WTC11 (cell line): ENCODE data around the gene CRLF1. TPM values are rescaled to one million over a fixed set of nuclear protein-coding genes. Genes with fewer than 3 reads are reported as not detected.

Experiments used
- ATAC-seq: fragments of 200-7000 bp; cut with Tn5 transposase; 2 replicates; pipeline ENCODE4 v1.10.0; 2021; ENCODE audit warnings: mild to moderate bottlenecking, moderate library complexity
- CTCF ChIA-PET: fragments of 300-600 bp; sonication (Branson Sonifier 250); formaldehyde crosslinking; loops from one replicate; lab custom pipeline; 2021; ENCODE audit warnings: antibody characterized with exemption; lab: Charles Lee
- POLR2A ChIA-PET: fragments of 350-600 bp; sonication (Branson Sonifier 250); formaldehyde crosslinking; loops from one replicate; lab custom pipeline; 2021; ENCODE audit warnings: antibody characterized with exemption; lab: Charles Lee
- DNase-seq: peaks from one replicate; pipeline ENCODE4 v3.0.0; 2021; ENCODE audit warnings: low spot score
- H3K27ac Mint-ChIP-seq: 2 replicates; pipeline ENCODE4 v1.8.0; 2021; ENCODE audit warnings: mixed read lengths
- H3K27me3 Mint-ChIP-seq: 2 replicates; pipeline ENCODE4 v1.8.0; 2021; ENCODE audit warnings: low read depth, mild to moderate bottlenecking, moderate library complexity, mixed read lengths
- H3K36me3 Mint-ChIP-seq: 2 replicates; pipeline ENCODE4 v1.8.0; 2021; ENCODE audit warnings: mixed read lengths
- H3K4me1 Mint-ChIP-seq: 2 replicates; pipeline ENCODE4 v1.8.0; 2022; ENCODE audit warnings: mixed read lengths
- H3K4me3 Mint-ChIP-seq: 2 replicates; pipeline ENCODE4 v1.8.0; 2021; ENCODE audit warnings: mild to moderate bottlenecking, moderate library complexity, mixed read lengths
- H3K9me3 Mint-ChIP-seq: 2 replicates; pipeline ENCODE4 v1.8.0; 2021; ENCODE audit warnings: mixed read lengths
- AFF4 ChIP-seq: sonication (generic); formaldehyde crosslinking; IDR thresholded peaks from 2 replicates; pipeline ENCODE4 v1.8.1; 2023; ENCODE audit warnings: mild to moderate bottlenecking, missing genetic modification reagents, borderline replicate concordance
- FOXK1 ChIP-seq: sonication (generic); formaldehyde crosslinking; IDR thresholded peaks from 2 replicates; pipeline ENCODE4 v1.8.0; 2022; ENCODE audit warnings: mild to moderate bottlenecking, moderate library complexity, missing genetic modification reagents
- GABPB1 ChIP-seq: sonication (generic); formaldehyde crosslinking; IDR thresholded peaks from 2 replicates; pipeline ENCODE4 v1.8.1; 2023; ENCODE audit warnings: mild to moderate bottlenecking, missing genetic modification reagents
- IRF1 ChIP-seq: sonication (generic); formaldehyde crosslinking; IDR thresholded peaks from 2 replicates; pipeline ENCODE4 v1.8.0; 2023; ENCODE audit warnings: missing genetic modification reagents
- JUN ChIP-seq: sonication (generic); formaldehyde crosslinking; IDR thresholded peaks from 2 replicates; pipeline ENCODE4 v1.8.0; 2023; ENCODE audit warnings: mild to moderate bottlenecking, missing genetic modification reagents
- MYBL2 ChIP-seq: sonication (generic); formaldehyde crosslinking; IDR thresholded peaks from 2 replicates; pipeline ENCODE4 v1.8.1; 2023; ENCODE audit warnings: mild to moderate bottlenecking, moderate library complexity, missing genetic modification reagents
- NR2C2 ChIP-seq: sonication (generic); formaldehyde crosslinking; IDR thresholded peaks from 2 replicates; pipeline ENCODE4 v1.8.0; 2022; ENCODE audit warnings: mild to moderate bottlenecking, missing genetic modification reagents
- PRDM15 ChIP-seq: sonication (generic); formaldehyde crosslinking; IDR thresholded peaks from 2 replicates; pipeline ENCODE4 v1.8.0; 2022; ENCODE audit warnings: missing genetic modification reagents
- RELA ChIP-seq: sonication (generic); formaldehyde crosslinking; IDR thresholded peaks from 2 replicates; pipeline ENCODE4 v1.8.1; 2022; ENCODE audit warnings: missing genetic modification reagents, mild to moderate bottlenecking, borderline replicate concordance
- SP1 ChIP-seq: sonication (generic); formaldehyde crosslinking; conservative IDR thresholded peaks from 2 replicates; pipeline ENCODE4 v1.8.1; 2022; ENCODE audit warnings: missing genetic modification reagents
- STAT6 ChIP-seq: sonication (generic); formaldehyde crosslinking; conservative IDR thresholded peaks from 2 replicates; pipeline ENCODE4 v1.8.1; 2023; ENCODE audit warnings: mild to moderate bottlenecking, low read depth, missing genetic modification reagents, moderate library complexity
- TP53 ChIP-seq: sonication (generic); formaldehyde crosslinking; IDR thresholded peaks from 2 replicates; pipeline ENCODE4 v1.8.1; 2023; ENCODE audit warnings: mild to moderate bottlenecking, missing genetic modification reagents
- USF2 ChIP-seq: sonication (generic); formaldehyde crosslinking; IDR thresholded peaks from 2 replicates; pipeline ENCODE4 v1.8.1; 2023; ENCODE audit warnings: mild to moderate bottlenecking, missing genetic modification reagents, moderate library complexity
- ZNF219 ChIP-seq: sonication (generic); formaldehyde crosslinking; IDR thresholded peaks from 2 replicates; pipeline ENCODE4 v1.8.0; 2023; ENCODE audit warnings: missing genetic modification reagents, mild to moderate bottlenecking, borderline replicate concordance
- ZNF671 ChIP-seq: fragments of 250-450 bp; sonication (Bioruptor Pico); IDR thresholded peaks from 2 replicates; pipeline ENCODE4 v1.8.0; 2021; ENCODE audit warnings: mild to moderate bottlenecking
- total RNA-seq: library from RNA; stranded (reverse); gene quantifications from 3 replicates; pipeline ENCODE4 v1.2.3, GENCODE V29; 2021

The CRLF1 gene
- total RNA-seq, 1 experiment from 2014 or later: 36.4 TPM

- no peak for TF ChIP-seq ZNF671 (CRISPR knock-in tag)
- no peak for TF ChIP-seq STAT6
- TF ChIP-seq JUN (CRISPR knock-in tag): peak; percentile 88
- TF ChIP-seq RELA (CRISPR knock-in tag): no peak
- peak; percentile 85; the same call in 1 of the 2 replicates for TF ChIP-seq ZNF219 (CRISPR knock-in tag)
- TF ChIP-seq FOXK1 (CRISPR knock-in tag): peak; percentile 82
- 0 out of 2 replicates have a peak, but pooled peaks have one; percentile 39 for TF ChIP-seq NR2C2
- peak; percentile 74 for TF ChIP-seq MYBL2 (CRISPR knock-in tag)
- TF ChIP-seq SP1: peak; percentile 85
- 0 out of 2 replicates have a peak, but pooled peaks have one; percentile 33 for TF ChIP-seq USF2 (CRISPR knock-in tag)
- TF ChIP-seq TP53 (CRISPR knock-in tag): peak; percentile 82
- peak; percentile 20; the same call in 1 of the 2 replicates for TF ChIP-seq PRDM15 (CRISPR knock-in tag)
Measured at GRCh38 chr19:18588611-18589379, 17.8 kb downstream of the CRLF1 start, which contains the start of gene REX1BD (continued).

GRCh38 chr19:18587962-18588610, 18.5 kb downstream of the CRLF1 start:
- H3K27ac Mint-ChIP-seq: peak overlapping the region; percentile 89
- ChIA-PET POLR2A (interaction anchor here (0.7 to 1.7 kb wide), 2 partner anchors 68 to 82 kb away, joined by 4 to 9 read pairs; no protein-coding TSS in a partner anchor), CTCF (interaction anchor here (0.6 to 4.5 kb wide), 22 partner anchors 9 to 340 kb away, joined by 3 to 39 read pairs (median 5); partner anchors contain the start of genes CRLF1, ELL, KXD1 and UBA52)
- ATAC-seq (no peak), DNase-seq (no peak)
- peak overlapping the region; percentile 86 for H3K4me3 Mint-ChIP-seq
- peaks cover 25% of the 10 kb centered on the region for H3K4me1 Mint-ChIP-seq
- peaks cover 10% of the 10 kb centered on the region for H3K27me3 Mint-ChIP-seq
- no peak for TF ChIP-seq IRF1 (CRISPR knock-in tag)
- TF ChIP-seq AFF4: no peak
- peak; percentile 40; the same call in 1 of the 2 replicates for TF ChIP-seq GABPB1 (CRISPR knock-in tag)
- 0 out of 2 replicates have a peak, but pooled peaks cover 3% of the 10 kb centered on the region for H3K36me3 Mint-ChIP-seq
- 0 out of 2 replicates have a peak, but pooled peaks cover 3% of the 10 kb centered on the region for H3K9me3 Mint-ChIP-seq
